Lower leg skin (tissue), 3 donors: ENCODE data around the gene TLE1.

Source experiments
- CTCF ChIP-seq, 3 donors: fragments of 450-650 bp; IDR thresholded peaks; one replicate each; pipeline ENCODE4 v1.5.1; 2016; ENCODE audit warnings: antibody characterized with exemption in 3 of 3, mild to moderate bottlenecking in 3 of 3, moderate library complexity in 2 of 3
- POLR2A ChIP-seq, 2 donors: fragments of 450-650 bp; IDR thresholded peaks; one replicate each; pipeline ENCODE4 v1.6.1; 2016 to 2017; ENCODE audit warnings: antibody characterized with exemption in 2 of 2, mild to moderate bottlenecking in 1 of 2, moderate library complexity in 1 of 2

DNA sequence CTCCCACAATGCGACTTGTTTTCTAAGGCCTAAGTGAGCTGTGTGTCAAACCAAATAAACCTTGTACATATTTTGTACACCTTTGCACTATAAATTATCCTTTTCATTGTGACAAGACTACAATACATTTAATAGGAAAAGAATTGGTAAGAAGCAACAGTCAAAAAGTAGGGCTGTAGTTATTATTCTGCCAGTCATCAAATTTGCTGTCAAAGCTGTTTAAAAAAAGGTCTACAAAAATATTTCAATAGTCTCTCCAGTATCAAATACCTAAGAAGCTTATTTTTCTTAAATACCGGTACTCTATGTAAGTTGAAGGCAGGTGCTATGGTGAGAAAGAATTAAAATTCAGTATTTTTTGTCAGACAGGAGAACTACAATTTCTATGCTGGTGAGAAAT lies 40.5 kb downstream of the TLE1 start:
- no peak for TF ChIP-seq CTCF (IDR thresholded peaks at IDR 0.05)
- TF ChIP-seq POLR2A (IDR thresholded peaks at IDR 0.05), result no peak
